ENCODE measurements around the gene TBC1D24. TPM values are rescaled to one million over a fixed set of nuclear protein-coding genes. Genes with fewer than 3 reads are reported as not detected.
A peak's percentile ranks its signal among the peaks of the same experiment; 100 is the strongest.

The TBC1D24 gene
- total and polyA plus RNA-seq, 8 donors, result 3.2 to 35.6 (median 9.0) TPM

GRCh38 chr16:2489581-2489980 lies 14.7 kb downstream of the TBC1D24 start:
- Histone ChIP-seq H3K27ac (no peak overlapping the region), H3K27me3 (no peaks in the 10 kb centered on the region), H3K4me3 (no peak overlapping the region), H3K4me1 (peaks cover 7 to 23% (median 15%) of the 10 kb centered on the region in 4 donors), H3K9me3 (no peaks in the 10 kb centered on the region), H3K36me3 (peaks cover 0 to 25% (median 14%) of the 10 kb centered on the region in 4 donors)
- DNase-seq, result no peak
- intact Hi-C loops (cut with DNase I; ENCODE audit: low total_unique reads), result no loop called here
- 90 to 96% (median 94%) methylated on average over 16 of the region's 16 CpGs for WGBS, 5 donors
- TF ChIP-seq CTCF (IDR thresholded peaks at IDR 0.05) (no peak), POLR2A (IDR thresholded peaks at IDR 0.05) (no peak), POLR2AphosphoS5 (IDR thresholded peaks at IDR 0.05) (no peak), EP300 (IDR thresholded peaks at IDR 0.05) (no peak)

- intact Hi-C loops (cut with DNase I; ENCODE audit: low total_unique reads), result loop anchor here (10.0 kb wide), 1 partner anchor 296 kb away; the partner anchor contains the start of gene CASKIN1
Measured at GRCh38 chr16:2490190-2491105, 15.5 kb downstream of the TBC1D24 start.

GRCh38 chr16:2492292-2492691 lies 17.4 kb downstream of the TBC1D24 start:
- no peak for TF ChIP-seq EP300 (IDR thresholded peaks at IDR 0.05)
- TF ChIP-seq CTCF (IDR thresholded peaks at IDR 0.05), result no peak
- no peak for TF ChIP-seq POLR2A (IDR thresholded peaks at IDR 0.05)
- no peak for TF ChIP-seq POLR2AphosphoS5 (IDR thresholded peaks at IDR 0.05)

More at GRCh38 chr16:2490190-2491105, 15.5 kb downstream of the TBC1D24 start:
- TF ChIP-seq POLR2A (IDR thresholded peaks at IDR 0.05), result no peak
- TF ChIP-seq EP300 (IDR thresholded peaks at IDR 0.05), result no peak
- TF ChIP-seq CTCF (IDR thresholded peaks at IDR 0.05), result no peak
- TF ChIP-seq POLR2AphosphoS5 (IDR thresholded peaks at IDR 0.05), result no peak
- H3K4me3 ChIP-seq, result no peak overlapping the region
- peak in 1 of 2 donors; percentile 42 for DNase-seq
- no peaks in the 10 kb centered on the region for H3K27me3 ChIP-seq
- peaks cover 0 to 24% (median 14%) of the 10 kb centered on the region in 4 donors for H3K36me3 ChIP-seq
- WGBS, 5 donors, result 89 to 92% (median 90%) methylated on average over 18 to 23 of the region's 23 CpGs
- peaks cover 7 to 23% (median 13%) of the 10 kb centered on the region in 4 donors for H3K4me1 ChIP-seq
- no peaks in the 10 kb centered on the region for H3K9me3 ChIP-seq
- H3K27ac ChIP-seq, result no peak overlapping the region

DNA sequence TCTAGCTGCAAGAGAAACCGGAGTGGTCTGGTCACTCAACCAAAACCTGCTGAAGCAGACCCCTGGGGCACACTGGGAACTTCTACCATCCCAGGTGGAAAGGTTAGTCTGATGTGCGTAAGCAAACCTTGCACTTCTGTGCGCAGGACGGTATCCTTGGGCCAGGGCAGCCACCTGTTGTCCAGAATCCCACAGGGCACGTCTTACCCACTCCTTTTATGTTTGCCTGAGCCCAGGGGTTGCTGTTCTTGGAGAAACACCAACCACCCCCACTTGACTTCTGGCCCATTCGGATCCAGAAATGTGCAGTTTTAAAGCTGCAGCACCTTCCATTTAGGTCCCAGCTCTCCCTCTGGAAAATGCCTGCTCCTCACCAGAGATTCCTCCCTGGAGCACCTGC lies 18.7 kb downstream of the TBC1D24 start:
- 73 to 92% (median 88%) methylated on average over 6 of the region's 6 CpGs for WGBS, 5 donors
- no peak for TF ChIP-seq POLR2A (IDR thresholded peaks at IDR 0.05)
- no peak for TF ChIP-seq EP300 (IDR thresholded peaks at IDR 0.05)
- TF ChIP-seq CTCF (IDR thresholded peaks at IDR 0.05), result no peak
- TF ChIP-seq POLR2AphosphoS5 (IDR thresholded peaks at IDR 0.05), result no peak
- Histone ChIP-seq H3K4me3 (no peak overlapping the region), H3K27ac (no peak overlapping the region), H3K9me3 (no peaks in the 10 kb centered on the region), H3K27me3 (no peaks in the 10 kb centered on the region), H3K4me1 (peaks cover 3 to 15% (median 12%) of the 10 kb centered on the region in 4 donors), H3K36me3 (peaks cover 0 to 51% (median 38%) of the 10 kb centered on the region in 4 donors)
- intact Hi-C loops (cut with DNase I; ENCODE audit: low total_unique reads), result loop anchor here (10.0 kb wide), 1 partner anchor 299 kb away; the partner anchor contains the start of gene CASKIN1
- DNase-seq, result no peak

More at GRCh38 chr16:2492292-2492691, 17.4 kb downstream of the TBC1D24 start:
- no peaks in the 10 kb centered on the region for H3K27me3 ChIP-seq
- H3K4me1 ChIP-seq, result peaks cover 3 to 10% (median 7%) of the 10 kb centered on the region in 4 donors
- H3K9me3 ChIP-seq, result no peaks in the 10 kb centered on the region
- no peak overlapping the region for H3K4me3 ChIP-seq
- DNase-seq, result no peak
- no peak overlapping the region for H3K27ac ChIP-seq
- 84 to 94% (median 90%) methylated on average over 13 of the region's 13 CpGs for WGBS, 5 donors
- H3K36me3 ChIP-seq, result peaks cover 0 to 37% (median 25%) of the 10 kb centered on the region in 4 donors
- intact Hi-C loops (cut with DNase I; ENCODE audit: low total_unique reads), result loop anchor here (10.0 kb wide), 1 partner anchor 297 kb away; the partner anchor contains the start of gene CASKIN1

Data from stomach (tissue), 9 donors.